ENCODE results near the gene PPP1R3F. TPM values are rescaled to one million over a fixed set of nuclear protein-coding genes. Genes with fewer than 3 reads are reported as not detected.

The PPP1R3F gene
- total RNA-seq (2021; ENCODE audit: unreplicated experiment) (1.6 TPM), Bru-seq, nascent RNA (percentile 60 among the genes with signal in this experiment), BruChase-seq, experiment 1, labeled RNA remaining after a 6-hour chase (percentile 48 among the genes with signal in this experiment), BruChase-seq, experiment 2, labeled RNA remaining after a 2-hour chase (percentile 45 among the genes with signal in this experiment)
- 0.46 and 0.66 TPM in 2 replicates for polyA plus RNA-seq (2012)
- long read RNA-seq, partial matches to known transcripts, result 0 of 5 reads
- long read RNA-seq, other reads (novel, unspliced or antisense), result 4 of 5 reads

DNA sequence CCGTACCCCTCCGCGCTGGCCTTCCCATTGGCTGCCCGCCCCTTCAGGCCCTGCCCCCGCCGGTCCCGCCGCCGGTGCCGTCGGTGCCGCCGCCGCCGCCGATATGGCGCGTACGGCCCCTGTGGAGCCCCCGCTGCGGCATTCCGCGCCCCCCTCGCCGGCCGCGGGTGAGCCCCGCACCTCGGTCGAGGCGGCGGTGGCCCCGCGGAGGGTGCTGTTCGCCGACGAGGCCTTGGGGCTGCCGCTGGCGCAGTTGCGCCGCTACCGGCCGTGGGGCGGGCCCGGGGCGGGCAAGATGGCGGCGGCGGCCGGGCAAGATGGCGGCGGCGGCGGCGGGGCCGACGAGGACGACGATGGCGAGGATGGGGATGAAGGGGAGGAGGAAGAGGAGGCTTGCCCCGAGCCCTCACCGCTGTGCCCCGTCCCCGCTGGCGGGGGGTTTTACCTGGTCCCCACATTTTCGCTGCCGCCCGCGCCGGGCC is at the start of gene PPP1R3F:
TSS of gene PPP1R3F (plus strand) at position 27 of the 482 bp plus-strand sequence. CDS start at position 104, 77 bp downstream.
- Histone ChIP-seq H4K20me1 (ENCODE audit: insufficient read depth) (no peaks in the 10 kb centered on the region), H3K36me3 (ENCODE audit: control insufficient read depth in 1 of 2, insufficient read depth in 2 of 2, low read length in 2 of 2) (no peaks in the 10 kb centered on the region), H3K27ac (ENCODE audit: low read depth, low read length) (peak within 1 kb of the TSS; percentile 74), H3K4me3 (replicated peaks in 1 of 2; ENCODE audit: low read depth in 1 of 2, low read length in 2 of 2) (peak within 1 kb of the TSS; percentile 61 to 66), H3K9me3 (ENCODE audit: control insufficient read depth in 1 of 2, insufficient read depth in 1 of 2, low read depth in 1 of 2, low read length in 2 of 2) (no peaks in the 10 kb centered on the region), H3K9me2 (ENCODE audit: insufficient read depth) (no peaks in the 10 kb centered on the region), H3K4me1 (ENCODE audit: control insufficient read depth in 1 of 2, insufficient read depth in 2 of 2, low read length in 2 of 2) (peaks cover 8 to 24% of the 10 kb centered on the region in 2 experiments), H3K9ac (ENCODE audit: low read length) (peak within 1 kb of the TSS; percentile 68), H2AFZ (ENCODE audit: low read depth, low read length, poor library complexity, severe bottlenecking) (no peak within 1 kb of the TSS), H3K27me3 (ENCODE audit: insufficient read depth, low read length) (no peaks in the 10 kb centered on the region), H3K4me2 (ENCODE audit: low read length) (peak within 1 kb of the TSS; percentile 79), H3K79me2 (ENCODE audit: insufficient read depth, low read length) (peaks cover 3% of the 10 kb centered on the region; the same call in 1 of the 2 replicates)
- DNase-seq (ENCODE audit: low read depth, low spot score), result no peak
- RAD21 ChIA-PET (ENCODE audit: low non-redundant PET in 1 of 2, low total read pairs in 2 of 2, uncharacterized antibody in 2 of 2, unreplicated experiment in 2 of 2), result no interaction called here
- TF ChIP-seq SIN3A (IDR thresholded peaks at IDR 0.05; ENCODE audit: low read depth), result no peak
- TF ChIP-seq POLR2A (IDR thresholded peaks at IDR 0.05; ENCODE audit: borderline replicate concordance, extremely low read depth, insufficient read depth, insufficient read length), result no peak
- no peak for TF ChIP-seq EZH2phosphoT487 (IDR thresholded peaks at IDR 0.05; ENCODE audit: borderline replicate concordance)
- no peak for TF ChIP-seq POLR2AphosphoS5 (IDR thresholded peaks at IDR 0.05; ENCODE audit: low read depth, low read length)
- peak; percentile 55 for TF ChIP-seq YY1 (IDR thresholded peaks at IDR 0.05; ENCODE audit: extremely low read depth, insufficient replicate concordance, low read depth, low read length)
- peak; percentile 38; the same call in 1 of the 2 replicates for TF ChIP-seq ZFX (IDR thresholded peaks at IDR 0.05)
- TF ChIP-seq SP1 (IDR thresholded peaks at IDR 0.05; ENCODE audit: low read depth), result no peak
- TF ChIP-seq EGR1 (IDR thresholded peaks at IDR 0.05; ENCODE audit: low read depth), result no peak
- TF ChIP-seq ZNF274 (IDR thresholded peaks at IDR 0.05; ENCODE audit: low read depth, low read length), result no peak
- TF ChIP-seq, protein P1, sequence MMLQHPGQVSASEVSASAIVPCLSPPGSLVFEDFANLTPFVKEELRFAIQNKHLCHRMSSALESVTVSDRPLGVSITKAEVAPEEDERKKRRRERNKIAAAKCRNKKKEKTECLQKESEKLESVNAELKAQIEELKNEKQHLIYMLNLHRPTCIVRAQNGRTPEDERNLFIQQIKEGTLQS (IDR thresholded peaks at IDR 0.05), result no peak
- no peak for TF ChIP-seq TCF7L2 (IDR thresholded peaks at IDR 0.05; ENCODE audit: borderline replicate concordance, extremely low read depth, insufficient read depth, insufficient read length)
- no peak for TF ChIP-seq REST (IDR thresholded peaks at IDR 0.05; ENCODE audit: low read depth)
- CTCF ChIA-PET, result interaction anchor here (1.0 kb wide), 1 partner anchor 22 kb away, joined by 4 read pairs; no protein-coding TSS in a partner anchor
- intact Hi-C loops (cut with micrococcal nuclease), result loop anchor here (2.0 kb wide), 1 partner anchor 79 kb away; no protein-coding TSS in a partner anchor
- ATAC-seq, result peak; percentile 12
- POLR2A ChIA-PET, result interaction anchor here (1.0 kb wide), 2 partner anchors 79 to 85 kb away, joined by 4 to 12 read pairs; no protein-coding TSS in a partner anchor
- BruUV-seq (replicated peaks), result no TSS peak

All from HCT116 (cell line).